ENCODE measurements around the gene COQ4. TPM values are rescaled to one million over a fixed set of nuclear protein-coding genes. Genes with fewer than 3 reads are reported as not detected.

Gene COQ4
- total RNA-seq, 4 donors from 2014 or later, result 3.2 to 37.9 (median 29.6) TPM

GRCh38 chr9:128344931-128345605, 22.4 kb downstream of the COQ4 start:
- intact Hi-C loops (cut with DNase I; ENCODE audit: low total_unique reads), result no loop called here
- TF ChIP-seq POLR2A (IDR thresholded peaks at IDR 0.05), result no peak
- TF ChIP-seq, protein P1, sequence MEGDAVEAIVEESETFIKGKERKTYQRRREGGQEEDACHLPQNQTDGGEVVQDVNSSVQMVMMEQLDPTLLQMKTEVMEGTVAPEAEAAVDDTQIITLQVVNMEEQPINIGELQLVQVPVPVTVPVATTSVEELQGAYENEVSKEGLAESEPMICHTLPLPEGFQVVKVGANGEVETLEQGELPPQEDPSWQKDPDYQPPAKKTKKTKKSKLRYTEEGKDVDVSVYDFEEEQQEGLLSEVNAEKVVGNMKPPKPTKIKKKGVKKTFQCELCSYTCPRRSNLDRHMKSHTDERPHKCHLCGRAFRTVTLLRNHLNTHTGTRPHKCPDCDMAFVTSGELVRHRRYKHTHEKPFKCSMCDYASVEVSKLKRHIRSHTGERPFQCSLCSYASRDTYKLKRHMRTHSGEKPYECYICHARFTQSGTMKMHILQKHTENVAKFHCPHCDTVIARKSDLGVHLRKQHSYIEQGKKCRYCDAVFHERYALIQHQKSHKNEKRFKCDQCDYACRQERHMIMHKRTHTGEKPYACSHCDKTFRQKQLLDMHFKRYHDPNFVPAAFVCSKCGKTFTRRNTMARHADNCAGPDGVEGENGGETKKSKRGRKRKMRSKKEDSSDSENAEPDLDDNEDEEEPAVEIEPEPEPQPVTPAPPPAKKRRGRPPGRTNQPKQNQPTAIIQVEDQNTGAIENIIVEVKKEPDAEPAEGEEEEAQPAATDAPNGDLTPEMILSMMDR (IDR thresholded peaks at IDR 0.05), result no peak
- DNase-seq, result no peak
- Histone ChIP-seq H3K27me3 (no peaks in the 10 kb centered on the region), H3K36me3 (no peaks in the 10 kb centered on the region), H3K4me3 (no peak overlapping the region), H3K27ac (no peak overlapping the region), H3K4me1 (peaks cover 0 to 12% of the 10 kb centered on the region in 2 donors), H3K9me3 (no peaks in the 10 kb centered on the region)

- H3K4me1 ChIP-seq, result no peaks in the 10 kb centered on the region
- H3K27me3 ChIP-seq, result no peaks in the 10 kb centered on the region
- no peak for TF ChIP-seq POLR2A (IDR thresholded peaks at IDR 0.05)
- TF ChIP-seq, protein P1 (IDR thresholded peaks at IDR 0.05), result no peak
- no peak for DNase-seq
- H3K4me3 ChIP-seq, result no peak overlapping the region
- intact Hi-C loops (cut with DNase I; ENCODE audit: low total_unique reads), result no loop called here
- no peaks in the 10 kb centered on the region for H3K9me3 ChIP-seq
- no peak overlapping the region for H3K27ac ChIP-seq
- no peaks in the 10 kb centered on the region for H3K36me3 ChIP-seq
These were observed 26.5 kb downstream of the COQ4 start for GRCh38 chr9:128349125-128349524.

DNA sequence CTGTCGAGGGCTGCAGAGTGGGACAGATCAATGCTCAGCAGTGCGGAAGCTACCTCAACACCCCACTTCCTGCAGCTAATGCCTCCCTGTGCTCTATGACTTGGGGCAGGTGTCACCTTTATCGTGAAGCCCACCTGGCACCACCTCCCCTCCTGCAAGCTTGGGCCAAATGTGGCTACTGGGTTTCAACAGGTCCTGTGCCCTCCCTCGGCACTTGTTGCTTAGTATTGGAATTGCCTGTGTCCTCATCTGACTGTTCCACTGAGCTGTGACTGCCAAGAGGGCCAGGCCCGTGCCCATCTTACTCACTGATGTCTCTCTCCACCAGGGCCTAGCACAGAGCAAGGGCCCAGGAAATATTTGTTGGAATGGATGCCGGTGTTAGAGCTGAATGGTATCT, 27.1 kb downstream of the COQ4 start:
- no peak overlapping the region for H3K4me3 ChIP-seq
- intact Hi-C loops (cut with DNase I; ENCODE audit: low total_unique reads), result no loop called here

DNA sequence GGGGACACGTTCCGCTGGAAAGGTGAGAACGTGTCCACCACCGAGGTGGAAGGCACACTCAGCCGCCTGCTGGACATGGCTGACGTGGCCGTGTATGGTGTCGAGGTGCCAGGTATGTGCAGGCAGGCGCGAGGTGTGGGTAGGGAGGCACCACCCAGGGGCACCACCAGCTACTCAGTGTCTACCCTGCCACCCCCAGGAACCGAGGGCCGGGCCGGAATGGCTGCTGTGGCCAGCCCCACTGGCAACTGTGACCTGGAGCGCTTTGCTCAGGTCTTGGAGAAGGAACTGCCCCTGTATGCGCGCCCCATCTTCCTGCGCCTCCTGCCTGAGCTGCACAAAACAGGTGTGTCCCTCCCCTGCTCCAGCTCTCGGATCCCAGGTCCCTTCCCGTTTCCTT, 32.8 kb downstream of the COQ4 start:
- Histone ChIP-seq H3K27ac (no peak overlapping the region), H3K4me3 (no peak overlapping the region), H3K36me3 (no peaks in the 10 kb centered on the region), H3K9me3 (no peaks in the 10 kb centered on the region), H3K4me1 (no peaks in the 10 kb centered on the region), H3K27me3 (no peaks in the 10 kb centered on the region)
- intact Hi-C loops (cut with DNase I; ENCODE audit: low total_unique reads), result no loop called here
- no peak for DNase-seq
- TF ChIP-seq POLR2A (IDR thresholded peaks at IDR 0.05), result no peak
- TF ChIP-seq, protein P1 (IDR thresholded peaks at IDR 0.05), result no peak

More for the DNA sequence above, 27.1 kb downstream of the COQ4 start:
- H3K27me3 ChIP-seq, result no peaks in the 10 kb centered on the region
- DNase-seq, result no peak
- no peak overlapping the region for H3K27ac ChIP-seq
- no peaks in the 10 kb centered on the region for H3K4me1 ChIP-seq
- TF ChIP-seq, protein P1 (IDR thresholded peaks at IDR 0.05), result no peak
- no peak for TF ChIP-seq POLR2A (IDR thresholded peaks at IDR 0.05)
- H3K36me3 ChIP-seq, result no peaks in the 10 kb centered on the region
- no peaks in the 10 kb centered on the region for H3K9me3 ChIP-seq

- intact Hi-C loops (cut with DNase I; ENCODE audit: low total_unique reads), result no loop called here
- H3K4me3 ChIP-seq, result no peak overlapping the region
- H3K27ac ChIP-seq, result no peak overlapping the region
- no peaks in the 10 kb centered on the region for H3K4me1 ChIP-seq
- DNase-seq, result no peak
- no peaks in the 10 kb centered on the region for H3K9me3 ChIP-seq
- H3K36me3 ChIP-seq, result no peaks in the 10 kb centered on the region
- H3K27me3 ChIP-seq, result no peaks in the 10 kb centered on the region
- no peak for TF ChIP-seq POLR2A (IDR thresholded peaks at IDR 0.05)
- TF ChIP-seq, protein P1 (IDR thresholded peaks at IDR 0.05), result no peak
These were observed 35.5 kb downstream of the COQ4 start for GRCh38 chr9:128358090-128358489.

Data from uterus (tissue), 4 donors.